OCI-LY1 (cell line): ENCODE data around the gene KIAA1328.

ENCODE experiments used
- H2AFZ ChIP-seq: fragments of 200-600 bp; sonication (generic), shearing (Covaris generic); 2 replicates; pipeline ENCODE4 v1.6.0; 2014; ENCODE audit warnings: antibody characterized with exemption, mild to moderate bottlenecking, low read length
- H3F3A ChIP-seq: fragments of 200-600 bp; sonication (generic), shearing (Covaris generic); 2 replicates; pipeline ENCODE4 v1.6.0; 2014; ENCODE audit warnings: mild to moderate bottlenecking, antibody characterized with exemption, low read length, moderate library complexity; ENCODE audit not compliant: insufficient read depth
- H3K27ac ChIP-seq: fragments of 200-600 bp; sonication (generic); 2 replicates; pipeline ENCODE4 v1.5.1; 2014; ENCODE audit warnings: low read length, mixed run types, mild to moderate bottlenecking, low read depth; ENCODE audit not compliant: poor library complexity, severe bottlenecking
- H3K27me3 ChIP-seq: fragments of 200-600 bp; sonication (generic); 2 replicates; pipeline ENCODE4 v1.6.0; 2014; ENCODE audit warnings: antibody characterized with exemption, mild to moderate bottlenecking, low read length, moderate library complexity; ENCODE audit not compliant: insufficient read depth
- H3K36me3 ChIP-seq: fragments of 200-600 bp; sonication (generic); 2 replicates; pipeline ENCODE4 v1.6.1; 2014; ENCODE audit warnings: mild to moderate bottlenecking, antibody characterized with exemption, low read length, moderate library complexity, mixed read lengths; ENCODE audit not compliant: insufficient read depth
- H3K4me1 ChIP-seq: fragments of 200-600 bp; sonication (generic); 2 replicates; pipeline ENCODE4 v1.5.1; 2014; ENCODE audit warnings: mild to moderate bottlenecking, low read length, moderate library complexity; ENCODE audit not compliant: insufficient read depth, severe bottlenecking
- H3K4me2 ChIP-seq: fragments of 200-600 bp; sonication (generic), shearing (Covaris generic); 2 replicates; pipeline ENCODE4 v1.6.1; 2014; ENCODE audit warnings: low read length
- H3K4me3 ChIP-seq: fragments of 200-600 bp; sonication (generic); 2 replicates; pipeline ENCODE4 v1.5.1; 2014; ENCODE audit warnings: low read length, low read depth, mild to moderate bottlenecking, mixed read lengths; ENCODE audit not compliant: poor library complexity, severe bottlenecking
- H3K79me2 ChIP-seq: fragments of 200-600 bp; shearing (Covaris generic); 2 replicates; pipeline ENCODE4 v1.6.1; 2016; ENCODE audit warnings: mixed run types, low read length, mixed read lengths; ENCODE audit not compliant: insufficient read depth
- H3K9ac ChIP-seq: fragments of 200-600 bp; sonication (generic), shearing (Covaris generic); 2 replicates; pipeline ENCODE4 v1.6.1; 2014; ENCODE audit warnings: mild to moderate bottlenecking, low read length, mixed read lengths
- H3K9me2 ChIP-seq: fragments of 200-600 bp; sonication (generic), shearing (Covaris generic); 2 replicates; pipeline ENCODE4 v1.6.1; 2014; ENCODE audit warnings: low read depth, mild to moderate bottlenecking, low read length, mixed read lengths
- H3K9me3 ChIP-seq: fragments of 200-600 bp; shearing (Covaris generic); 2 replicates; pipeline ENCODE4 v1.6.1; 2014; ENCODE audit warnings: low read length, mixed read lengths
- H4K20me1 ChIP-seq: fragments of 200-600 bp; sonication (generic), shearing (Covaris generic); 2 replicates; pipeline ENCODE4 v1.6.0; 2016; ENCODE audit warnings: mild to moderate bottlenecking, low read length; ENCODE audit not compliant: insufficient read depth
- EZH2 ChIP-seq: fragments of 200-600 bp; sonication (generic), shearing (Covaris generic); IDR thresholded peaks from 2 replicates; pipeline ENCODE4 v1.8.0; 2017; ENCODE audit warnings: borderline replicate concordance, mixed run types, mild to moderate bottlenecking, antibody characterized with exemption, low read length, moderate library complexity, mixed read lengths
- TF ChIP-seq, protein P1 (sequence below): fragments of 200-600 bp; sonication (generic), shearing (Covaris generic); IDR thresholded peaks from 2 replicates; pipeline ENCODE4 v1.5.1; 2017; ENCODE audit warnings: mild to moderate bottlenecking, antibody characterized with exemption, low read length, moderate library complexity, mixed read lengths

Gene KIAA1328

DNA sequence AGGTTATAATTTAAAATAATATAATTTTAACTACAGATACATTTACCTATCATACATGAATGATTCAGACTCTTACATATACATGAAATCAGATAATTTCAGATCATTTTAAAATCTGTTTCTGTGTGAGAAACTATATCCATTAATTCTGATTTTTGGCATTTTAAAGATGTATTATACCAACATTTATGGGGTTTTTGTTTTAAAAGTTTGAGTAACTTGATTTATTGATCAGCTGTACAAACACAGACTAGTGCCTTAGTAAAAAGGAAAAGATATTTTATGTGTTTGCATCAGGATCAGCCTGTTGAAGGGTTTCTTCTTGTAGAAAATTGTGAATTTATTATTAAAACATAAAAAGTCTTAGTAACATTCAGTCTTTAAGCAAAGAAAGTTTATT is 59.9 kb downstream of the KIAA1328 start:
- H3K27me3 ChIP-seq: no peaks in the 10 kb centered on the region
- TF ChIP-seq EZH2: no peak
- TF ChIP-seq, protein P1, sequence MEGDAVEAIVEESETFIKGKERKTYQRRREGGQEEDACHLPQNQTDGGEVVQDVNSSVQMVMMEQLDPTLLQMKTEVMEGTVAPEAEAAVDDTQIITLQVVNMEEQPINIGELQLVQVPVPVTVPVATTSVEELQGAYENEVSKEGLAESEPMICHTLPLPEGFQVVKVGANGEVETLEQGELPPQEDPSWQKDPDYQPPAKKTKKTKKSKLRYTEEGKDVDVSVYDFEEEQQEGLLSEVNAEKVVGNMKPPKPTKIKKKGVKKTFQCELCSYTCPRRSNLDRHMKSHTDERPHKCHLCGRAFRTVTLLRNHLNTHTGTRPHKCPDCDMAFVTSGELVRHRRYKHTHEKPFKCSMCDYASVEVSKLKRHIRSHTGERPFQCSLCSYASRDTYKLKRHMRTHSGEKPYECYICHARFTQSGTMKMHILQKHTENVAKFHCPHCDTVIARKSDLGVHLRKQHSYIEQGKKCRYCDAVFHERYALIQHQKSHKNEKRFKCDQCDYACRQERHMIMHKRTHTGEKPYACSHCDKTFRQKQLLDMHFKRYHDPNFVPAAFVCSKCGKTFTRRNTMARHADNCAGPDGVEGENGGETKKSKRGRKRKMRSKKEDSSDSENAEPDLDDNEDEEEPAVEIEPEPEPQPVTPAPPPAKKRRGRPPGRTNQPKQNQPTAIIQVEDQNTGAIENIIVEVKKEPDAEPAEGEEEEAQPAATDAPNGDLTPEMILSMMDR: no peak
- no peak overlapping the region for H3K27ac ChIP-seq
- no peaks in the 10 kb centered on the region for H4K20me1 ChIP-seq
- no peak overlapping the region for H3K9ac ChIP-seq
- no peaks in the 10 kb centered on the region for H3K9me2 ChIP-seq
- H3K9me3 ChIP-seq: no peaks in the 10 kb centered on the region
- H3K79me2 ChIP-seq: no peaks in the 10 kb centered on the region
- no peaks in the 10 kb centered on the region for H3K36me3 ChIP-seq
- H3K4me3 ChIP-seq: no peak overlapping the region
- H3K4me1 ChIP-seq: no peaks in the 10 kb centered on the region
- no peak overlapping the region for H2AFZ ChIP-seq
- H3K4me2 ChIP-seq: no peak overlapping the region
- no peaks in the 10 kb centered on the region for H3F3A ChIP-seq

DNA sequence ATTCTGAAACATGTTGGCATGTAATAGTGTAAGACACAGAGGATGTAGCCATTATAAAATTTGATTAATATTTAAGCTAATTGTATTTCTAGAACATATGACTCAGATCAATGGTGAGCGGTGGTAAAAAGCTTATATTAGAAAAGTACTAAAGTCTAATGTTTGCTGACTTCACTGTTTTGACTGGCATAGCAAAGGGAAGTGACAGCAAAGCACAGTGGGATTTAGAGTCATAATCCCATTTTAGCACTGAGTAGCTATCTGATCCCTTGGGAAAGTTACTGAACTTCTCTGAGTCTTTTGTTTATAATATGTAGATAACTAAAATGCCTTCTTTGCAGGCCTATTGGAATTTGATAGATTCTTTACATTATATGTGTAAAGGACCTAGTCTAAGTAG is 60.4 kb downstream of the KIAA1328 start:
- TF ChIP-seq EZH2: no peak
- TF ChIP-seq, protein P1: no peak
- Histone ChIP-seq H4K20me1 (no peaks in the 10 kb centered on the region), H3K9me3 (no peaks in the 10 kb centered on the region), H3K36me3 (no peaks in the 10 kb centered on the region), H3F3A (no peaks in the 10 kb centered on the region), H3K9me2 (no peaks in the 10 kb centered on the region), H3K4me1 (no peaks in the 10 kb centered on the region), H3K9ac (no peak overlapping the region), H3K27ac (no peak overlapping the region), H3K4me3 (no peak overlapping the region), H2AFZ (no peak overlapping the region), H3K27me3 (no peaks in the 10 kb centered on the region), H3K4me2 (no peak overlapping the region), H3K79me2 (no peaks in the 10 kb centered on the region)

DNA sequence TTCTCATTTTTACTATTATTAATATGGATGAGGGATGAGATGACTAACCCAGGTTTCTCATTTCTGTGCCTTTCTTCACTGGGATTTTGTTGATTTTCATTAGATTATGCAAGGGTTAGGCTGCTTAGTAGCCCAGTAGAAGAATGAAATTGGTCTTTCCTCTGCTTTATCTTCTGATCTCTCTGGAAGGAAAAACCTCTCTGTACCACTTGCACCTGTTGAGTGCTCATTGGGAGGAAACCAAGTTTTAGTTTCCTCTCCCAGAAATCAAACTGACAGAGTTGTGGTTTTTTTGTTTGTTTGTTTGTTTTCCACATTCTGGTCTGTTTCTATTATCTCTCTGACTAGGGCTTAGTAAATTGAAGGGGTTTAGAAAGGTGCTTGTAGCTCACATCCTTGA is 60.8 kb downstream of the KIAA1328 start:
- Histone ChIP-seq H3K27me3 (no peaks in the 10 kb centered on the region), H3K4me2 (no peak overlapping the region), H3K4me3 (no peak overlapping the region), H3K4me1 (no peaks in the 10 kb centered on the region), H3K9me3 (no peaks in the 10 kb centered on the region), H2AFZ (no peak overlapping the region), H3K27ac (no peak overlapping the region), H3K79me2 (no peaks in the 10 kb centered on the region), H3K9me2 (no peaks in the 10 kb centered on the region), H3K36me3 (no peaks in the 10 kb centered on the region), H3F3A (no peaks in the 10 kb centered on the region), H4K20me1 (no peaks in the 10 kb centered on the region), H3K9ac (no peak overlapping the region)
- no peak for TF ChIP-seq EZH2

DNA sequence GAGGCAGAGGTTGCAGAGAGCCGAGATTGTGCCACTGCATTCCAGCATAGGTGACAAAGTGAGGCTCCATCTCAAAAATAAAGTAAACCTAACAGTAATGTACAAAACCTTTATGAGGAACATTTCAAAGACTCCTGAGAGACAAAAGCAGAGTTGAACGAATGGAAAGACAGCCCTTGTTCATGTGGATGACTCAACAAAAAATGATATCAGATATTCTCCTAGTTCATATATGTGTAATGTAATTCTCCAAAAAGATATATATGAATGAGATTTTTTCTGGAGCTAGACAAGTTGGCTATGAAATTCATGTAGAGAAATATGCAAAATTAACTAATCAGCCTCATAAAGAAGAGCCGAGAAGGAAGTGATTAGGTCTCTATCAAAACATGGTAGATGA is 61.7 kb downstream of the KIAA1328 start:
- Histone ChIP-seq H3K27ac (no peak overlapping the region), H3K27me3 (no peaks in the 10 kb centered on the region), H3K9ac (no peak overlapping the region), H4K20me1 (no peaks in the 10 kb centered on the region), H3K4me2 (no peak overlapping the region), H3K79me2 (no peaks in the 10 kb centered on the region), H3K4me3 (no peak overlapping the region), H3F3A (no peaks in the 10 kb centered on the region), H3K4me1 (no peaks in the 10 kb centered on the region), H3K36me3 (no peaks in the 10 kb centered on the region), H2AFZ (no peak overlapping the region), H3K9me2 (no peaks in the 10 kb centered on the region), H3K9me3 (no peaks in the 10 kb centered on the region)
- TF ChIP-seq, protein P1: no peak
- TF ChIP-seq EZH2: no peak
